Upper lobe of right lung (tissue), 1 donor: ENCODE results near the gene DPYD. TPM values are rescaled to one million over a fixed set of nuclear protein-coding genes. Genes with fewer than 3 reads are reported as not detected.

Source experiments
- ATAC-seq: fragments of 200-7000 bp; cut with Tn5 transposase; one replicate; pipeline ENCODE4 v1.9.1; 2020; ENCODE audit warnings: mild to moderate bottlenecking, moderate library complexity
- DNase-seq: peaks from one replicate; pipeline ENCODE4 v3.0.0-alpha.2; 2020
- H3K27ac ChIP-seq: fragments of 200-600 bp; one replicate; pipeline ENCODE4 v1.8.0; 2022
- H3K27me3 ChIP-seq: fragments of 200-600 bp; one replicate; pipeline ENCODE4 v1.8.0; 2022; ENCODE audit warnings: mild to moderate bottlenecking
- H3K36me3 ChIP-seq: fragments of 200-600 bp; one replicate; pipeline ENCODE4 v1.8.0; 2022
- H3K4me1 ChIP-seq: fragments of 200-600 bp; one replicate; pipeline ENCODE4 v1.8.0; 2022
- H3K4me3 ChIP-seq: fragments of 200-600 bp; one replicate; pipeline ENCODE4 v1.8.0; 2022; ENCODE audit warnings: mild to moderate bottlenecking
- H3K9me3 ChIP-seq: fragments of 200-600 bp; one replicate; pipeline ENCODE4 v1.8.0; 2022
- CTCF ChIP-seq: fragments of 200-600 bp; IDR thresholded peaks from one replicate; pipeline ENCODE4 v1.8.0; 2022; ENCODE audit warnings: antibody characterized with exemption
- intact Hi-C: fragments of 100-400 bp; cut with DNase I; formaldehyde crosslinking; loops from one replicate; pipeline ENCODE4 v1.11.0; 2022
- total RNA-seq: library from RNA; stranded (reverse); fragmentation: NEBNext Ultra II Directional; extraction: Animal tissue kit (Norgen Biotek cat#: 25700); gene quantifications from one replicate; pipeline ENCODE4 v1.2.1, GENCODE V29; 2021
- donor health status: DM: no; HTN: yes; CAD: no; lungs with severe emphysema.

Gene DPYD
- total RNA-seq, 1 donor from 2014 or later: 82.7 TPM

- no peaks in the 10 kb centered on the region for H3K9me3 ChIP-seq
- H3K27ac ChIP-seq: no peak overlapping the region
- H3K27me3 ChIP-seq: no peaks in the 10 kb centered on the region
- no peak overlapping the region for H3K4me3 ChIP-seq
- ATAC-seq (no peak), DNase-seq (no peak)
- TF ChIP-seq CTCF: no peak
- intact Hi-C loops: no loop called here
- H3K4me1 ChIP-seq: no peaks in the 10 kb centered on the region
- H3K36me3 ChIP-seq: peaks cover 7% of the 10 kb centered on the region
Observed at GRCh38 chr1:97875996-97876395, 44.8 kb downstream of the DPYD start.

GRCh38 chr1:97870589-97870988, 50.2 kb downstream of the DPYD start:
- intact Hi-C loops: no loop called here
- no peak overlapping the region for H3K4me3 ChIP-seq
- H3K36me3 ChIP-seq: no peaks in the 10 kb centered on the region
- H3K9me3 ChIP-seq: no peaks in the 10 kb centered on the region
- H3K27ac ChIP-seq: no peak overlapping the region
- DNase-seq (no peak), ATAC-seq (no peak)
- no peaks in the 10 kb centered on the region for H3K4me1 ChIP-seq
- no peaks in the 10 kb centered on the region for H3K27me3 ChIP-seq
- no peak for TF ChIP-seq CTCF

DNA sequence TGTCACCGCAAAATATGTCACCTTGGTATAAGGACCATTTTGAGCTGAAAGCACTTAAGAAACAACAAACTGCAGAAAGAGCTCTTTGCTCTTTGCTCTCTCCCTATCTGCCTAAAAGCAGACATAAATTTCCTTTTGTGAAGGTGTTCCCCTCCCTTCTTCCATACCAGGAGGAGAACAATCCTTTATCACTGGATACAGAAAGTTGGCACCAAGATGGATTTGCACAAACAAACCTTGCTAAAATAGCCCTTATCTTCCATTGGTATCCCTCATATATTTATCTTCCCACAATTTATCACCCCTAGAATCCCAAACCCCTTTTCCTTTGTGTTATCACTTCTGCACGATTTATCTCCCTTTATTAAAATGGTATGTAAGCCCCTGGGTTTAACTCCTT, 51.4 kb downstream of the DPYD start:
- H3K27ac ChIP-seq: no peak overlapping the region
- no peak for DNase-seq
- ATAC-seq: no peak
- no peaks in the 10 kb centered on the region for H3K36me3 ChIP-seq
- no peak for TF ChIP-seq CTCF
- no peaks in the 10 kb centered on the region for H3K27me3 ChIP-seq
- intact Hi-C loops: no loop called here
- no peaks in the 10 kb centered on the region for H3K9me3 ChIP-seq
- H3K4me1 ChIP-seq: no peaks in the 10 kb centered on the region
- no peak overlapping the region for H3K4me3 ChIP-seq

DNA sequence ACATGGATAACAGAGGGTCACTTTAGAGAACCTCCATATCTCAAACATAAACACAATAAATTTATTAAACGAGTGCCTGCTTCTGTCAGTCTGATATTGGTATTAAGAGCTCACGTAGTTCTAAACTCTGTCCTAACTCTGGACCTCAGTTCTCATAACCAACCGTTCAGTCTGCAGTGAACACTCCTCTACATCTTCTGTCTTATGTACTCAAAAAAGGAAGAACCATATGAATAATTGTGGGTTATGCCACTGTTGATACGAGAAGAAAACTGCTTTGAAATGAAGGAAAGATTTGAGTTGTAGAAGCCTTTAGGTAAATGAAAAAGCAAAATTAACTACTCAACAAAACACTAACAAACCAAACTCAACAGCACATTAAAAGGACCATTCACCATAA, 53.7 kb downstream of the DPYD start:
- TF ChIP-seq CTCF: no peak
- Histone ChIP-seq H3K9me3 (no peaks in the 10 kb centered on the region), H3K36me3 (no peaks in the 10 kb centered on the region), H3K27ac (no peak overlapping the region), H3K4me3 (no peak overlapping the region), H3K27me3 (no peaks in the 10 kb centered on the region), H3K4me1 (no peaks in the 10 kb centered on the region)
- intact Hi-C loops: no loop called here
- DNase-seq: no peak
- no peak for ATAC-seq

GRCh38 chr1:97864615-97865014, 56.2 kb downstream of the DPYD start:
- intact Hi-C loops: no loop called here
- TF ChIP-seq CTCF: no peak
- Histone ChIP-seq H3K27me3 (no peaks in the 10 kb centered on the region), H3K4me3 (no peak overlapping the region), H3K9me3 (no peaks in the 10 kb centered on the region), H3K4me1 (no peaks in the 10 kb centered on the region), H3K27ac (no peak overlapping the region), H3K36me3 (no peaks in the 10 kb centered on the region)
- ATAC-seq: no peak
- no peak for DNase-seq

DNA sequence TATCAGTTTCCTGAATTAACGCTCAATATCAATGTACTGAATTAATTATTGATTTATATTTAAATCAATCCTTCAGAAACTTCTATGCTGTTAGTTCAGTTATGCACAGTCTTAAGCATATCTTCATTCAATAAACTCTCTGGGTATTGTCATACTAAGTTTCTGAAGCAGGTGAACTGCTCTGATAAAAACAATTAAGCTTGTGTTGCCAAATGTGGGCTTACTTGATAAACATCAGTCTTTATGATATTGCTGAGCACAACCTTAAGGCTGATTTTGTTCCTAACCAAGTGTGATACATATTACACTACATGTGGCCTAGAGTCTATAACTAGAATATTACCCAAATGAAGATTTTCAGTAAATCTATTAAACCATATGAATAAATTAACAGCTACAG, 67.6 kb downstream of the DPYD start:
- no peaks in the 10 kb centered on the region for H3K36me3 ChIP-seq
- DNase-seq: no peak
- H3K4me3 ChIP-seq: no peak overlapping the region
- no peak overlapping the region for H3K27ac ChIP-seq
- ATAC-seq: no peak
- H3K9me3 ChIP-seq: no peaks in the 10 kb centered on the region
- peaks cover 8% of the 10 kb centered on the region for H3K4me1 ChIP-seq
- no peak for TF ChIP-seq CTCF
- H3K27me3 ChIP-seq: no peaks in the 10 kb centered on the region
- intact Hi-C loops: no loop called here
